ENCODE measurements around the gene GBX1.

The GBX1 gene

GRCh38 chr7:151133266-151133985 is 34.1 kb downstream of the GBX1 start:
- Histone ChIP-seq H3K36me3 (ENCODE audit: low read length) (no peaks in the 10 kb centered on the region), H4K20me1 (ENCODE audit: low read depth, low read length) (no peaks in the 10 kb centered on the region), H3F3A (ENCODE audit: insufficient read depth) (no peaks in the 10 kb centered on the region), H3K4me3 (ENCODE audit: insufficient read depth, low read length, poor library complexity, severe bottlenecking) (no peak overlapping the region), H3K27me3 (ENCODE audit: low read length) (no peaks in the 10 kb centered on the region), H3K4me2 (ENCODE audit: low read depth, low read length, poor library complexity, severe bottlenecking) (no peak overlapping the region), H3K27ac (ENCODE audit: low read depth, low read length) (no peak overlapping the region), H3K9me2 (replicated peaks; ENCODE audit: insufficient read depth, low read length) (no peaks in the 10 kb centered on the region), H3K9ac (ENCODE audit: low read length) (no peak overlapping the region), H3K79me2 (ENCODE audit: insufficient read depth, low read length) (no peaks in the 10 kb centered on the region), H3K9me3 (ENCODE audit: insufficient read depth, low read length) (no peaks in the 10 kb centered on the region), H2AFZ (ENCODE audit: low read depth, low read length, severe bottlenecking) (no peak overlapping the region)
- TF ChIP-seq EZH2phosphoT487 (conservative IDR thresholded peaks at IDR 0.05; ENCODE audit: low read length), result no peak
- no peak for TF ChIP-seq CTCF (IDR thresholded peaks at IDR 0.05; ENCODE audit: insufficient read depth, low read length, poor library complexity, severe bottlenecking)

- no peaks in the 10 kb centered on the region for H4K20me1 ChIP-seq (ENCODE audit: low read depth, low read length)
- no peaks in the 10 kb centered on the region for H3K36me3 ChIP-seq (ENCODE audit: low read length)
- no peak overlapping the region for H2AFZ ChIP-seq (ENCODE audit: low read depth, low read length, severe bottlenecking)
- no peaks in the 10 kb centered on the region for H3K9me2 ChIP-seq (replicated peaks; ENCODE audit: insufficient read depth, low read length)
- TF ChIP-seq CTCF (IDR thresholded peaks at IDR 0.05; ENCODE audit: insufficient read depth, low read length, poor library complexity, severe bottlenecking) (no peak), EZH2phosphoT487 (conservative IDR thresholded peaks at IDR 0.05; ENCODE audit: low read length) (no peak)
- H3K9ac ChIP-seq (ENCODE audit: low read length), result no peak overlapping the region
- no peaks in the 10 kb centered on the region for H3K27me3 ChIP-seq (ENCODE audit: low read length)
- H3K9me3 ChIP-seq (ENCODE audit: insufficient read depth, low read length), result no peaks in the 10 kb centered on the region
- H3K79me2 ChIP-seq (ENCODE audit: insufficient read depth, low read length), result no peaks in the 10 kb centered on the region
- no peak overlapping the region for H3K4me3 ChIP-seq (ENCODE audit: insufficient read depth, low read length, poor library complexity, severe bottlenecking)
- H3F3A ChIP-seq (ENCODE audit: insufficient read depth), result no peaks in the 10 kb centered on the region
- H3K27ac ChIP-seq (ENCODE audit: low read depth, low read length), result no peak overlapping the region
- H3K4me2 ChIP-seq (ENCODE audit: low read depth, low read length, poor library complexity, severe bottlenecking), result no peak overlapping the region
These were observed 34.9 kb downstream of the GBX1 start for GRCh38 chr7:151132461-151133205.

GRCh38 chr7:151131592-151132293 is 35.8 kb downstream of the GBX1 start:
- Histone ChIP-seq H3F3A (ENCODE audit: insufficient read depth) (no peaks in the 10 kb centered on the region), H2AFZ (ENCODE audit: low read depth, low read length, severe bottlenecking) (no peak overlapping the region), H3K79me2 (ENCODE audit: insufficient read depth, low read length) (no peaks in the 10 kb centered on the region), H3K27ac (ENCODE audit: low read depth, low read length) (no peak overlapping the region), H3K9me2 (replicated peaks; ENCODE audit: insufficient read depth, low read length) (no peaks in the 10 kb centered on the region), H3K36me3 (ENCODE audit: low read length) (no peaks in the 10 kb centered on the region), H4K20me1 (ENCODE audit: low read depth, low read length) (no peaks in the 10 kb centered on the region), H3K9me3 (ENCODE audit: insufficient read depth, low read length) (no peaks in the 10 kb centered on the region), H3K4me3 (ENCODE audit: insufficient read depth, low read length, poor library complexity, severe bottlenecking) (no peak overlapping the region), H3K9ac (ENCODE audit: low read length) (no peak overlapping the region), H3K4me2 (ENCODE audit: low read depth, low read length, poor library complexity, severe bottlenecking) (no peak overlapping the region), H3K27me3 (ENCODE audit: low read length) (no peaks in the 10 kb centered on the region)
- TF ChIP-seq CTCF (IDR thresholded peaks at IDR 0.05; ENCODE audit: insufficient read depth, low read length, poor library complexity, severe bottlenecking) (no peak), EZH2phosphoT487 (conservative IDR thresholded peaks at IDR 0.05; ENCODE audit: low read length) (no peak)

Measured in SU-DHL-6 (cell line).